Measurements from ENCODE around the gene CAMK4. TPM values are rescaled to one million over a fixed set of nuclear protein-coding genes. Genes with fewer than 3 reads are reported as not detected.

The CAMK4 gene
- total and polyA plus RNA-seq, 9 of the 15 experiments (the other 6 are each of a cell fraction or from before 2014, with no cell fraction given), result 0.35 TPM; not detected in 8

DNA sequence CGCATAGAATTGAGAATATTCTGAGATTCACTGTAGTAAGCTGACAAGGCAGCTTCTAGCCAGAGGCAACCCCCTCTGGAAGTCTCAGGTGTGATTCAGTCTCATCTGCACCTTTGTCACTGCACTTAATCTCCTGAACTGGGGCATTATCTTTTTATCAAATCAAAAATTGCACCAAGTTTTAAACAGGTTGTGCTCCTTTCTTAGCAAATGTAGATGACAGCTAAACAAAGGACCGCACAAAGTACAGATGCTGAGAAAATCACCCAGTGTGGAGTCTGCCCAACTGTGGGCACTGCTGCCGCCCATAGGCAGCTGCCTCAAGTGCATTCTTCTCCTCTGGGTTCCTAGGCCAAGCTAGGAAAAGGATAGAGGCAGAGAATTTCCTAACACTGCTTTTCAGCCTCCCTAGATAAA, 237.1 kb downstream of the CAMK4 start:
- H3K79me2 ChIP-seq (ENCODE audit: control insufficient read depth, insufficient read depth, low read length), result no peaks in the 10 kb centered on the region
- no peaks in the 10 kb centered on the region for H4K20me1 ChIP-seq (replicated peaks; ENCODE audit: control insufficient read depth, insufficient read depth, low read length)
- H3K9me1 ChIP-seq (ENCODE audit: control insufficient read depth, insufficient read depth, low read length), result no peaks in the 10 kb centered on the region
- in situ Hi-C loops (cut with MboI) (no loop called here), intact Hi-C loops (cut with micrococcal nuclease) (loop anchor here (5.0 kb wide), 1 partner anchor 304 kb away; no protein-coding TSS in a partner anchor)
- no peak overlapping the region for H2AFZ ChIP-seq (ENCODE audit: low read depth, low read length)
- ATAC-seq, result peak; percentile 88
- DNase-seq (ENCODE audit: extremely low read depth in 1 of 4, low spot score in 3 of 4), result peak in 2 of 4 experiments; percentile 16 to 21
- H3K4me3 ChIP-seq, result no peak overlapping the region
- 7% methylated on average over 3 of the region's 3 CpGs for WGBS (ENCODE audit: insufficient coverage, low coverage, missing lambda C conversion rate)
- H3K9me3 ChIP-seq (replicated peaks; ENCODE audit: control insufficient read depth, insufficient read depth, low read depth, low read length), result no peaks in the 10 kb centered on the region
- FAIRE-seq, result peak; percentile 37
- no peaks in the 10 kb centered on the region for H3K36me3 ChIP-seq (ENCODE audit: control insufficient read depth, insufficient read depth, low read length)
- H3K27ac ChIP-seq (ENCODE audit: extremely low read depth, low read depth, low read length), result no peak overlapping the region
- no TSS peak for BruUV-seq (replicated peaks)
- ChIA-PET CTCF (ENCODE audit: low intra/inter-chr PET ratio) (interaction anchor here (1.3 kb wide), 1 partner anchor 303 kb away, joined by 6 read pairs; no protein-coding TSS in a partner anchor), POLR2A (interaction anchor here (0.6 kb wide), 1 partner anchor 207 kb away, joined by 3 read pairs; no protein-coding TSS in a partner anchor)
- no peaks in the 10 kb centered on the region for H3K4me1 ChIP-seq (replicated peaks in 1 of 2; ENCODE audit: control insufficient read depth in 2 of 2, insufficient read depth in 2 of 2, low read length in 2 of 2)
- peaks cover 0 to 8% of the 10 kb centered on the region in 2 experiments; a peak in 3 of 5 replicates for H3K27me3 ChIP-seq (ENCODE audit: control insufficient read depth in 2 of 2, insufficient read depth in 2 of 2, low read length in 2 of 2)
- no peak overlapping the region for H3K4me2 ChIP-seq (ENCODE audit: insufficient read depth, low read length)
- no peak overlapping the region for H3K9ac ChIP-seq (ENCODE audit: insufficient read depth in 1 of 2, low read depth in 2 of 2, low read length in 2 of 2)
- TF ChIP-seq CBFA2T3 (IDR thresholded peaks at IDR 0.05) (no peak), ZNF695 (CRISPR knock-in tag; IDR thresholded peaks at IDR 0.05) (no peak), RAD21 (CRISPR knock-in tag; conservative IDR thresholded peaks at IDR 0.05 in 1 of 2, IDR thresholded peaks at IDR 0.05 in 1 of 2) (peak; percentile 9 to 39; a peak in 2 of 4 replicates), CREB1 (IDR thresholded peaks at IDR 0.05) (no peak), CREB1 (CRISPR knock-in tag; IDR thresholded peaks at IDR 0.05) (no peak), TOE1 (IDR thresholded peaks at IDR 0.05; ENCODE audit: borderline replicate concordance) (no peak), TOE1 (CRISPR knock-in tag; IDR thresholded peaks at IDR 0.05; ENCODE audit: borderline replicate concordance, low read depth) (no peak), ZNF561 (CRISPR knock-in tag; conservative IDR thresholded peaks at IDR 0.05) (no peak), SMC3 (conservative IDR thresholded peaks at IDR 0.05; ENCODE audit: insufficient read depth, low read depth, low read length) (0 out of 2 replicates have a peak, but pooled peaks have one; percentile 5), FUS (optimal IDR thresholded peaks at IDR 0.05; ENCODE audit: low read depth, low read length) (no peak), CAMTA2 (CRISPR knock-in tag; conservative IDR thresholded peaks at IDR 0.05) (no peak), MCM5 (IDR thresholded peaks at IDR 0.05; ENCODE audit: low read depth) (no peak), MAFK (IDR thresholded peaks at IDR 0.05; ENCODE audit: low read length) (no peak), EP400 (IDR thresholded peaks at IDR 0.05) (no peak), CXXC5 (CRISPR knock-in tag; IDR thresholded peaks at IDR 0.05) (no peak), BCOR (IDR thresholded peaks at IDR 0.05) (no peak), ZNF699 (CRISPR knock-in tag; IDR thresholded peaks at IDR 0.05; ENCODE audit: insufficient replicate concordance) (no peak)
- TF ChIP-seq, protein P1, sequence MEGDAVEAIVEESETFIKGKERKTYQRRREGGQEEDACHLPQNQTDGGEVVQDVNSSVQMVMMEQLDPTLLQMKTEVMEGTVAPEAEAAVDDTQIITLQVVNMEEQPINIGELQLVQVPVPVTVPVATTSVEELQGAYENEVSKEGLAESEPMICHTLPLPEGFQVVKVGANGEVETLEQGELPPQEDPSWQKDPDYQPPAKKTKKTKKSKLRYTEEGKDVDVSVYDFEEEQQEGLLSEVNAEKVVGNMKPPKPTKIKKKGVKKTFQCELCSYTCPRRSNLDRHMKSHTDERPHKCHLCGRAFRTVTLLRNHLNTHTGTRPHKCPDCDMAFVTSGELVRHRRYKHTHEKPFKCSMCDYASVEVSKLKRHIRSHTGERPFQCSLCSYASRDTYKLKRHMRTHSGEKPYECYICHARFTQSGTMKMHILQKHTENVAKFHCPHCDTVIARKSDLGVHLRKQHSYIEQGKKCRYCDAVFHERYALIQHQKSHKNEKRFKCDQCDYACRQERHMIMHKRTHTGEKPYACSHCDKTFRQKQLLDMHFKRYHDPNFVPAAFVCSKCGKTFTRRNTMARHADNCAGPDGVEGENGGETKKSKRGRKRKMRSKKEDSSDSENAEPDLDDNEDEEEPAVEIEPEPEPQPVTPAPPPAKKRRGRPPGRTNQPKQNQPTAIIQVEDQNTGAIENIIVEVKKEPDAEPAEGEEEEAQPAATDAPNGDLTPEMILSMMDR (IDR thresholded peaks at IDR 0.05 in 2 of 3, conservative IDR thresholded peaks at IDR 0.05 in 1 of 3; ENCODE audit: insufficient read depth in 2 of 3, low read depth in 1 of 3, low read length in 3 of 3), result peak; percentile 46 to 56 (median 49)
- TF ChIP-seq, protein P2, sequence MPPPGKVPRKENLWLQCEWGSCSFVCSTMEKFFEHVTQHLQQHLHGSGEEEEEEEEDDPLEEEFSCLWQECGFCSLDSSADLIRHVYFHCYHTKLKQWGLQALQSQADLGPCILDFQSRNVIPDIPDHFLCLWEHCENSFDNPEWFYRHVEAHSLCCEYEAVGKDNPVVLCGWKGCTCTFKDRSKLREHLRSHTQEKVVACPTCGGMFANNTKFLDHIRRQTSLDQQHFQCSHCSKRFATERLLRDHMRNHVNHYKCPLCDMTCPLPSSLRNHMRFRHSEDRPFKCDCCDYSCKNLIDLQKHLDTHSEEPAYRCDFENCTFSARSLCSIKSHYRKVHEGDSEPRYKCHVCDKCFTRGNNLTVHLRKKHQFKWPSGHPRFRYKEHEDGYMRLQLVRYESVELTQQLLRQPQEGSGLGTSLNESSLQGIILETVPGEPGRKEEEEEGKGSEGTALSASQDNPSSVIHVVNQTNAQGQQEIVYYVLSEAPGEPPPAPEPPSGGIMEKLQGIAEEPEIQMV (tag; conservative IDR thresholded peaks at IDR 0.05; ENCODE audit: low read depth), result no peak
- TF ChIP-seq, protein P3, sequence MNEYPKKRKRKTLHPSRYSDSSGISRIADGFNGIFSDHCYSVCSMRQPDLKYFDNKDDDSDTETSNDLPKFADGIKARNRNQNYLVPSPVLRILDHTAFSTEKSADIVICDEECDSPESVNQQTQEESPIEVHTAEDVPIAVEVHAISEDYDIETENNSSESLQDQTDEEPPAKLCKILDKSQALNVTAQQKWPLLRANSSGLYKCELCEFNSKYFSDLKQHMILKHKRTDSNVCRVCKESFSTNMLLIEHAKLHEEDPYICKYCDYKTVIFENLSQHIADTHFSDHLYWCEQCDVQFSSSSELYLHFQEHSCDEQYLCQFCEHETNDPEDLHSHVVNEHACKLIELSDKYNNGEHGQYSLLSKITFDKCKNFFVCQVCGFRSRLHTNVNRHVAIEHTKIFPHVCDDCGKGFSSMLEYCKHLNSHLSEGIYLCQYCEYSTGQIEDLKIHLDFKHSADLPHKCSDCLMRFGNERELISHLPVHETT (CRISPR knock-in tag; conservative IDR thresholded peaks at IDR 0.05 in 1 of 2, IDR thresholded peaks at IDR 0.05 in 1 of 2), result no peak
